ENCODE data around the gene AHNAK2.

DNA sequence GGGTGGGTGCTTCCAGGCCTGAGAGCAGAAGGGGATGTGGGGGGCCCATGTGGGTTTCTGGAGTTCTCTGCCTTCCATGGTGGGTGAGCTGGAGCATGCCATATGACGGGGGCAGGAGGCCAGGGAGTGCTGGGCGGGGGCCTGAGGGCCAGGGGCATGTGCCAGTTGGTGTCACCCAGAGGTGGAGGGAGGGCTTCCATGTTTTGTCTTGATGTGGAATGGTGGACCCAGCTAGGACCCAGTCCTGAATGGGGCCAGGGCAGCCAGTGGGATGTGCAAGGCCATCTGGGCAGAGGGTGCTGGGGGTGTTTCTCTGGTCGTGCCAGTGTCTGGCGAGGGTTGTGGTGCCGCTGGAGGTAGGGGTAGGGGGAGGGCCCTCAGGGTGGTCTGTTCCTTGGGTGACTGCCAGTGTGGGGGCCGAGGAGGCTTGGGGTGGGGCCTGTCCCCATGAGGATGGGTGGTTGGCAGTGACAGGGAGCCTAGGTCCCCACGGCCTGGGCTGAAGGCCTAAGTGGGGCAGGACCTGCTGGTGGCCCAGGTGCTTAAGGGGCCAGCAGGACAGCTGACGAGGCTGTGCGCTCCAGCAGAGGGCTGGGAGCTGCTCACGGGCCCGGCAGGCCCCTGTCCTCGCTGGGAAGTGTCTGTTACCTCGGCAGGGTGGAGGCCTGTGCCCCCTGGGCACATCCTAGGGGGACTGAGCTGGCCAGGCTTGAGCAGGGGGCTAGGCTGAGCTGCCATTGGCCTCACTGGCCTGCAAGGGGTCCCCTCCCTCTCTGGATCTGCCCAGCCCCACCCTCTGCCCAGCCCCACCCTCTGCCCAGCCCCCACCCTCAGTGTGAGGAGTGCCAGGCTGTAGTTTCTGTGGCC, 86.3 kb downstream of the AHNAK2 start:
- TF ChIP-seq, protein P1, sequence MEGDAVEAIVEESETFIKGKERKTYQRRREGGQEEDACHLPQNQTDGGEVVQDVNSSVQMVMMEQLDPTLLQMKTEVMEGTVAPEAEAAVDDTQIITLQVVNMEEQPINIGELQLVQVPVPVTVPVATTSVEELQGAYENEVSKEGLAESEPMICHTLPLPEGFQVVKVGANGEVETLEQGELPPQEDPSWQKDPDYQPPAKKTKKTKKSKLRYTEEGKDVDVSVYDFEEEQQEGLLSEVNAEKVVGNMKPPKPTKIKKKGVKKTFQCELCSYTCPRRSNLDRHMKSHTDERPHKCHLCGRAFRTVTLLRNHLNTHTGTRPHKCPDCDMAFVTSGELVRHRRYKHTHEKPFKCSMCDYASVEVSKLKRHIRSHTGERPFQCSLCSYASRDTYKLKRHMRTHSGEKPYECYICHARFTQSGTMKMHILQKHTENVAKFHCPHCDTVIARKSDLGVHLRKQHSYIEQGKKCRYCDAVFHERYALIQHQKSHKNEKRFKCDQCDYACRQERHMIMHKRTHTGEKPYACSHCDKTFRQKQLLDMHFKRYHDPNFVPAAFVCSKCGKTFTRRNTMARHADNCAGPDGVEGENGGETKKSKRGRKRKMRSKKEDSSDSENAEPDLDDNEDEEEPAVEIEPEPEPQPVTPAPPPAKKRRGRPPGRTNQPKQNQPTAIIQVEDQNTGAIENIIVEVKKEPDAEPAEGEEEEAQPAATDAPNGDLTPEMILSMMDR (IDR thresholded peaks at IDR 0.05): no peak
- TF ChIP-seq POLR2A (IDR thresholded peaks at IDR 0.05): no peak
